Peyer's patch (tissue), 4 donors: ENCODE results near the gene MYO3A.

Source experiments
- CTCF ChIP-seq, 6 experiments: fragments of 450-650 bp in 4 of 6; fragments of 200-600 bp in 2 of 6; sonication (generic) in 1 of 6; IDR thresholded peaks; one replicate each; pipeline ENCODE4 v1.5.1; 2017 to 2019; ENCODE audit warnings: antibody characterized with exemption in 6 of 6, mild to moderate bottlenecking in 3 of 6, moderate library complexity in 1 of 6
- POLR2A ChIP-seq, 2 donors: fragments of 450-650 bp; IDR thresholded peaks; one replicate each; pipeline ENCODE4 v1.5.1; 2017; ENCODE audit warnings: antibody characterized with exemption in 2 of 2, mild to moderate bottlenecking in 2 of 2, moderate library complexity in 2 of 2

DNA sequence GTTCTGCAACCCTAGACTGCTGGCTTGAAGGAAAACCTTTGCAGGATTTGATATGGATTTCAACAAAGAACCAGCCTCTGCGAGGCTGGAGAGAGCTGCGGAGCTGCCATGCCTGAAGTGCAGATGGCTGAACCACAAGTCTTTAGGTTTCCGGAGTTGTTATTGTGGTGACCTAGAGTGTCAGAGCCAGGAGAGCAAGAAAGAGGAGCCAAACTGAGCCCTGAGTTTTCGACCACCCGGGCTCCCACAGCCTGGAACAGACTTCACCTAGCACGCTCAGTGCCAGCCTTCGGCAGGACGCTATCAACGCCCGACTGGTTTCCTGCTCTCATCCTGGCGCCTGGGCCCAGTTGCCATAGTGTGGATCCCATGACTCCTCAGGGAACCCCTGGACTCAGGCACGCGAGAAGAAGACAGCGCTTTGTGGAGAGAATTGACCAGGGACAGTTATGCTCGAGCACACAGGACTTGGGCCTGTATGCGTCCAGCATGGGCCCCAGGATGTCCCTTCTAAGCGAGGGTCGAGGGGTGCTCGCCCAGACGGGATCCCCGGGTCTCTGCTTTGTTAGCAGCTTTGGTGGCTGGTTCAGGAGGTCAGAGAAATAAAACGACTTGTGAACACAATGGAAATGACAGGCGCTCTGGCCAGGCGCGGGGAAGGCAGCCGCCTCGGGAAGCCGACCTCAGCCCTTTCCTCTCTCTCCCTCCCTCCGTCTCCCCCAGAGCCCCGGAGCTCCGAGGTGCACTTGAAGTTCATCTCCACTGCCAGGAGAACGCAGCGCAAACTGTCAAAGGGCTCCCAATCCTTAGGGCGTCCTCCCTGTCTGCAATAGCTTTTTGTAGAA lies 280.7 kb downstream of the MYO3A start:
- TF ChIP-seq POLR2A (IDR thresholded peaks at IDR 0.05) (no peak), CTCF (IDR thresholded peaks at IDR 0.05) (no peak)
